Measurements from ENCODE around the gene PICALM. TPM values are rescaled to one million over a fixed set of nuclear protein-coding genes. Genes with fewer than 3 reads are reported as not detected.
"Not testable (repeated sequence)": the region's sequence is repeated elsewhere in the genome, so short reads cannot be mapped to it uniquely, and the experiment has no call there.

Gene PICALM
- total RNA-seq, 2 experiments from 2014 or later: 110 to 115 TPM

DNA sequence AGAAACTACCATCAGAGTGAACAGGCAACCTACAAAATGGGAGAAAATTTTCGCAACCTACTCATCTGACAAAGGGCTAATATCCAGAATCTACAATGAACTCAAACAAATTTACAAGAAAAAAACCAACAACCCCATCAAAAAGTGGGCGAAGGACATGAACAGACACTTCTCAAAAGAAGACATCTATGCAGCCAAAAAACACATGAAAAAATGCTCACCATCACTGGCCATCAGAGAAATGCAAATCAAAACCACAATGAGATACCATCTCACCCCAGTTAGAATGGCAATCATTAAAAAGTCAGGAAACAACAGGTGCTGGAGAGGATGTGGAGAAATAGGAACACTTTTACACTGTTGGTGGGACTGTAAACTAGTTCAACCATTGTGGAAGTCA lies 36.7 kb upstream of the PICALM start:
- DNase-seq; H3K27ac Mint-ChIP-seq; POLR2A ChIA-PET; H3K36me3 Mint-ChIP-seq (ENCODE audit: low read depth); H3K9me3 Mint-ChIP-seq (ENCODE audit: insufficient read depth); H3K27me3 Mint-ChIP-seq (ENCODE audit: low read depth); ATAC-seq; CTCF ChIA-PET; H3K4me3 Mint-ChIP-seq; H3K4me1 Mint-ChIP-seq (ENCODE audit: low read depth): not testable (repeated sequence)

DNA sequence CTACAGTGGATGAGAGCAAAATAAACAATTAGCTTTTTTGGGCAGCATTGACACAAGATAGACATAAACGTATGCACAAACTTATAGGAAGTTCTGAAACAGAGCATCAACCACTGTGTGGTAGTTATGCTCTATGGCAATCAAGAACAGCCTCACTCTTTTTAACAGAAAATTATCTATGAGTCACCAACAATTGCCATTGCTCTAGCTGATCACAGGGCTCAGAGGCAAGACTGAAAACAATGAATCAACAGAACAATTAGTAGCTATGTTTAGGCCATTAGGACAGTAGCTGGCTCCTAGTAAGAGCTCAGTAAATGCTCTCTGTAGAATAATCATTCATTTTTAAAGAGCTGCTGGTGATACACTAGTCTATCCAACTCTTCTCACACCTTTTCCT lies 34.9 kb upstream of the PICALM start:
- ChIA-PET CTCF (interaction anchor here (1.4 to 1.5 kb wide), 2 partner anchors 36 to 90 kb away, joined by 4 read pairs; no protein-coding TSS in a partner anchor), POLR2A (no interaction called here)
- no peak for DNase-seq
- Mint-ChIP-seq H3K4me3 (no peak overlapping the region), H3K27ac (no peak overlapping the region), H3K36me3 (ENCODE audit: low read depth) (peaks cover 2% of the 10 kb centered on the region), H3K27me3 (ENCODE audit: low read depth) (peaks cover 5% of the 10 kb centered on the region), H3K4me1 (ENCODE audit: low read depth) (peaks cover 3% of the 10 kb centered on the region), H3K9me3 (ENCODE audit: insufficient read depth) (peaks cover 3% of the 10 kb centered on the region)
- no peak for ATAC-seq

DNA sequence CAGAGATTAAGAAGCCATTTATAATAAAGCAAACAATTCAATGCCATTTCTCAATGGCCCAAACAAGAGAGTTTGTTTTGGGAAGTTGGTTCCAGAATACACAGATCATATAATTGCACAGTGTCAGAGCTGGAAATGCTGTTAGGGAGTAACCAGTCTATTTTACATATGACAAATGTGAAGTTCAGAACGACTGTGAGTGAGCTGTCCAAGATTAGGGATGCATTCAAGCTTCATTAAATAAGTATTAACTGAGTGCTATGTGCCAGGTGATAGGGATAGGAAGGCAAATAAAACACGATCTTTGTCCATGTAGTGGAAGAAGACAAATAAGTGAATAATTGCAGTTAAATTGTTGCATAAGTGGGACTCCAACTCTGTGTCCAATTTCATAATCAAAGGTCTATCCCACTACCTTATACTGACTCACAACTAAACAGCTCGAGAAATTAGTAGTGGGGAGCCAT lies 33.1 kb upstream of the PICALM start:
- H3K4me1 Mint-ChIP-seq (ENCODE audit: low read depth): no peaks in the 10 kb centered on the region
- ATAC-seq (no peak), DNase-seq (no peak)
- CTCF ChIA-PET: interaction anchor here (1.4 to 1.9 kb wide), 2 partner anchors 60 to 92 kb away, joined by 3 to 4 read pairs; no protein-coding TSS in a partner anchor
- POLR2A ChIA-PET: no interaction called here
- H3K27me3 Mint-ChIP-seq (ENCODE audit: low read depth): peaks cover 2% of the 10 kb centered on the region
- H3K9me3 Mint-ChIP-seq (ENCODE audit: insufficient read depth): peaks cover 3% of the 10 kb centered on the region
- H3K4me3 Mint-ChIP-seq: no peak overlapping the region
- H3K36me3 Mint-ChIP-seq (ENCODE audit: low read depth): peaks cover 2% of the 10 kb centered on the region
- no peak overlapping the region for H3K27ac Mint-ChIP-seq

DNA sequence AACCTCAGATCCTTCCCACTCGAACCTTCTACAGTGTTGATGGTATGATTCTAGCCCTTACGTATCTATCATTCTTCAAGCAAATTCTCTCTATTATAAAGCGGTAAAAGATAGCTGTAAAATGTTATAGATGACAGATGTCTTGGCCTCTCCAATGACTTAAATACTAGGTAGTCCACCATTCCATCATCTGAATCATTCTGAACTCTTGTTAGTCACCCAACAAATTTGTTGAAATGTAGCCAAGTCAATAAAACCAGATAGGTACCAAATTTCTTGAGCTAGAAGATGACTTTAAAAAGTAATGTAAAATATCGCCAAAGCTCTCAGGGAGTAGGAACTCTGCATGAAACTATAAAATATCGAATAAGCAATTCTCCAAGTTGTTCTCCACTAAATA lies 32.6 kb upstream of the PICALM start:
- POLR2A ChIA-PET: no interaction called here
- Mint-ChIP-seq H3K27me3 (ENCODE audit: low read depth) (peaks cover 2% of the 10 kb centered on the region), H3K27ac (no peak overlapping the region), H3K4me3 (no peak overlapping the region), H3K36me3 (ENCODE audit: low read depth) (peaks cover 2% of the 10 kb centered on the region), H3K9me3 (ENCODE audit: insufficient read depth) (peaks cover 3% of the 10 kb centered on the region), H3K4me1 (ENCODE audit: low read depth) (no peaks in the 10 kb centered on the region)
- DNase-seq (no peak), ATAC-seq (no peak)
- CTCF ChIA-PET: interaction anchor here (1.4 to 1.9 kb wide), 2 partner anchors 59 to 92 kb away, joined by 3 to 4 read pairs; no protein-coding TSS in a partner anchor

DNA sequence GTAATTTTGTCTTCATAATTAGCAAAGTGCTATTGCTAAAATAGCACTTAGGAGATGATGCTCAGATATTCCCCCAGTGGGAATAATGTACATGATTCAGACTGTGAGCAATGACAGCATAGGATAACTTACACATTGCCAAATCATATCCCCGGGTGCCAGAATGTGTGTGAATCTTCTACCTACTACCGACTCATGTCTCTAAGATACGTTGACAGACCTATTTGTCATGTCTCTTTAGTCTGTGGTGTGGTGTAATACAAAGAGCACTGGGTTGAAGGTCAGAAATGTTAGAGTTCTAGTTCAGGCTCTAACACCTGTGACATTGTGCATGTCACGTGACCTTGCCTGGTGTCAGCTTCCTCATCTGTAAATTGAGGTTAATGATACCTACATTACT lies 31.0 kb upstream of the PICALM start:
- peaks cover 2% of the 10 kb centered on the region for H3K36me3 Mint-ChIP-seq (ENCODE audit: low read depth)
- no peaks in the 10 kb centered on the region for H3K4me1 Mint-ChIP-seq (ENCODE audit: low read depth)
- peaks cover 3% of the 10 kb centered on the region for H3K9me3 Mint-ChIP-seq (ENCODE audit: insufficient read depth)
- ATAC-seq (no peak), DNase-seq (no peak)
- H3K27ac Mint-ChIP-seq: no peak overlapping the region
- no peak overlapping the region for H3K4me3 Mint-ChIP-seq
- peaks cover 2% of the 10 kb centered on the region for H3K27me3 Mint-ChIP-seq (ENCODE audit: low read depth)
- POLR2A ChIA-PET: no interaction called here
- CTCF ChIA-PET: no interaction called here

DNA sequence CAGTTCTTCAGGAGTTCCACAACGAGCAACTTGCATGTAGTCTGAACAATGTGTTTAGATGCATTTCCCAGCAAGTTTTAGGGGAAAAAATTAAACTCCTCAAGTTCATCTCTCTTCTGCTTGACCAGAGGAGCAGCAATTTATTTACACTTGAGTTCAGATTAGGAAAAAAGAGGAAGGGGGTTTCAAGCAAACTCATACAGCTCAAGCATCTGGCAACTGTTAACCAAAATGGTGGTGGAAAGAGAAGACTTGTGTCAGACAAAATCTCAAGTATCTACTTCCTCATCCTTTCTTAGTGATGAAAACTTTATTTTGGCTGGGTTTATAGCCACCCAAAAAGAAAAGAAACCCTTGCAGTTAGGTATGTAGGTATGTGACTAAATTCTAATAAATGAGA lies 29.1 kb upstream of the PICALM start:
- ATAC-seq (no peak), DNase-seq (no peak)
- H3K36me3 Mint-ChIP-seq (ENCODE audit: low read depth): peaks cover 2% of the 10 kb centered on the region
- no peak overlapping the region for H3K4me3 Mint-ChIP-seq
- peaks cover 2% of the 10 kb centered on the region for H3K27me3 Mint-ChIP-seq (ENCODE audit: low read depth)
- peaks cover 3% of the 10 kb centered on the region for H3K9me3 Mint-ChIP-seq (ENCODE audit: insufficient read depth)
- ChIA-PET CTCF (no interaction called here), POLR2A (no interaction called here)
- H3K27ac Mint-ChIP-seq: no peak overlapping the region
- no peaks in the 10 kb centered on the region for H3K4me1 Mint-ChIP-seq (ENCODE audit: low read depth)

DNA sequence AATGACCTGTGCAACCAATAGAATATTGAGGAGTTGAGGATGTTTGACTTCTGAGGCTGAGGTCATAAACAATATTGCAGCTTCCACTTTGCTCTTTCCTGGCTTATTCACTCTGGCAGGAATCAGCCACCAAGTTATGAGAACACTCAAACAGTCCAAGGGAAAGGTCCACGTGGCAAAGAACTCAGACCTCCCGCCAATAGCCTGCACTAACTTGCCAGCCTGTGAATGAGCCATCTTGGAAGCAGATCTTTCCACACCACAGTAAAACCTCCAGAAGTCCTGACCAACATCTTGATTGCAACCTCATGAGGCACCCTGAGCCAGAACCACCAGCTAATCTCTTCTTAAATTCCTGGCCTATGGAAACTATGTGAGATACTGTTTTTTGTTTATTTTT lies 22.7 kb upstream of the PICALM start:
- Mint-ChIP-seq H3K27me3 (ENCODE audit: low read depth) (peaks cover 4% of the 10 kb centered on the region), H3K4me1 (ENCODE audit: low read depth) (no peaks in the 10 kb centered on the region), H3K36me3 (ENCODE audit: low read depth) (no peaks in the 10 kb centered on the region), H3K4me3 (no peak overlapping the region), H3K9me3 (ENCODE audit: insufficient read depth) (no peaks in the 10 kb centered on the region), H3K27ac (no peak overlapping the region)
- ChIA-PET POLR2A (no interaction called here), CTCF (no interaction called here)
- DNase-seq: no peak
- no peak for ATAC-seq

DNA sequence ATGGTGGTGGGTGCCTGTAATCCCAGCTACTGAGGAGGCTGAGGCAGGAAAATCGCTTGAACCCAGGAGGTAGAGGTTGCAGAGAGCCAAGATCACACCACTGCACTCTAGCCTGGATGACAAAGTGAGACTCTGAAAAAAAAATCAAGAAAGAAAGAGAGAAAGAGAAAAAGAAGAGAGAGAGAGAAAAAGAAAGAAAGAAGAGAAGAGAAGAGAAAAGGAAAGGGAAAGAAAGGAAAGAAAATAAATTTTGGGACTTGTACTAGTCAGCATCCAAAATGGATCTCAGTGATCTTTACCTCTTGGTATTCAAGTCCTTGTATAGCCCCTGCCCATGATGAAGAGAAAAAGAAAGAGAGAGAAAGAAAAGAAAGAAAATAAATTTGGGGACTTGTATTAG lies 22.2 kb upstream of the PICALM start:
- H3K27me3 Mint-ChIP-seq (ENCODE audit: low read depth): peaks cover 4% of the 10 kb centered on the region
- H3K9me3 Mint-ChIP-seq (ENCODE audit: insufficient read depth): no peaks in the 10 kb centered on the region
- CTCF ChIA-PET: no interaction called here
- POLR2A ChIA-PET: no interaction called here
- H3K36me3 Mint-ChIP-seq (ENCODE audit: low read depth): no peaks in the 10 kb centered on the region
- H3K27ac Mint-ChIP-seq: no peak overlapping the region
- H3K4me3 Mint-ChIP-seq: no peak overlapping the region
- no peak for ATAC-seq
- no peaks in the 10 kb centered on the region for H3K4me1 Mint-ChIP-seq (ENCODE audit: low read depth)
- DNase-seq: no peak

DNA sequence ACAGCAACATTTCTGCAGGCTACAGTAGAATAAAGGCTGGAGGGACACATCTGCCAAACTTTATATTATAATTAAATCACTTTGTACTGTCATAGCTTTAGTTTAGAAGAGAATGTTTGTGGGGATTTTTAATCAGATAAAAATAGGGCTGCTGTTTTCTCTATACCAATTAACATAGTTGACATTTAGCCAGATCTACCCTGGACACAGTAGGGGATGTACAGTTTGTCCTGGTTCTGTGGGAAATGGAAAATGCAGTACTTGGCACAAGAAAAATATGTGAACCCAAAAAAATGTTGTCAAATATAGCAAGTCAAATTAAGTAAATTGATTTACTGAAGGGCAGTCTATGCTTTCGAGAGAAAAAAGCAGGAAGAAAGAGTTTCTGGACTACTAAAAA lies 20.8 kb upstream of the PICALM start:
- Mint-ChIP-seq H3K27ac (no peak overlapping the region), H3K4me3 (no peak overlapping the region), H3K4me1 (ENCODE audit: low read depth) (no peaks in the 10 kb centered on the region), H3K36me3 (ENCODE audit: low read depth) (no peaks in the 10 kb centered on the region), H3K9me3 (ENCODE audit: insufficient read depth) (no peaks in the 10 kb centered on the region), H3K27me3 (ENCODE audit: low read depth) (peaks cover 4% of the 10 kb centered on the region)
- ATAC-seq: no peak
- ChIA-PET POLR2A (no interaction called here), CTCF (interaction anchor here (1.8 kb wide), 1 partner anchor 104 kb away, joined by 6 read pairs; no protein-coding TSS in a partner anchor)
- no peak for DNase-seq

DNA sequence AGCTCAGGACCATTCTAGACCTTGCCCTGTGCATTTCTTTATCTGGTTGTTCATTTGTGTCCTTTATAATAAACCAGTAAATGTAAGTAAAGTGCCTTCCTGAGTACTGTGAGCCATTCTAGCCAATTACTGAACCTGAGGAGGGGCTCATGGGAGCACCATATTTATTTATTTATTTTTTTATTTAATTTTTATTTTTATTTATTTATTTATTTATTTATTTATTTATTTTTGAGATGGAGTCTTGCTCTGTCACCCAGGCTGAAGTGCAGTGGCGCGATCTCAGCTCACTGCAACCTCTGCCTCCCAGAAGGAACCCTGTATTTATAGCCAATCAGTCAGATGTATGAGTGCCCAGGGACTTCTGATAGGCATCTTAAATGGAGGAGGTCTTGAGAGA lies 18.8 kb upstream of the PICALM start:
- ATAC-seq; H3K9me3 Mint-ChIP-seq (ENCODE audit: insufficient read depth); POLR2A ChIA-PET; DNase-seq; H3K27me3 Mint-ChIP-seq (ENCODE audit: low read depth); H3K4me3 Mint-ChIP-seq; H3K27ac Mint-ChIP-seq; H3K36me3 Mint-ChIP-seq (ENCODE audit: low read depth); H3K4me1 Mint-ChIP-seq (ENCODE audit: low read depth): not testable (repeated sequence)
- CTCF ChIA-PET: interaction anchor here (1.7 kb wide), 1 partner anchor 105 kb away, joined by 4 read pairs; no protein-coding TSS in a partner anchor

DNA sequence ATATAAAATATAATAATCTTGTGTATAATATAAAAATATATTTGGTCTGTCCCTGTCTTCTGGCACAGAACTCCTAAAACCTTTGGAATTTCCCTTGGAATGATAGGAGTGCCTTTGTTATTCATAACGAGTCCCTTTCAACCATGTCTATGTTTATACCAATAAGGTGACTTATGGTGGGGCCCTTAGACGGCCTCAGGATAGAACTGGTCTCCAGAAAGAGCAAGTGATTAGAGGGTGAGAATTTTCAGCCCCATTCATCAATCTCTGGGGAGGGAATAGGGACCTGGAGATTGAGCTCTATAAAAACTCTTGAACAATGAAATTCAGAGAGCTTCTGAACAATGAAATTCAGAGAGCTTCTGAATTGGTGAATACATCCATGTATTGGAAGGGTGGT lies 18.4 kb upstream of the PICALM start:
- H3K36me3 Mint-ChIP-seq (ENCODE audit: low read depth): no peaks in the 10 kb centered on the region
- no peaks in the 10 kb centered on the region for H3K9me3 Mint-ChIP-seq (ENCODE audit: insufficient read depth)
- ATAC-seq (no peak), DNase-seq (no peak)
- no peak overlapping the region for H3K27ac Mint-ChIP-seq
- ChIA-PET CTCF (interaction anchor here (1.7 kb wide), 1 partner anchor 105 kb away, joined by 4 read pairs; no protein-coding TSS in a partner anchor), POLR2A (no interaction called here)
- H3K4me3 Mint-ChIP-seq: no peak overlapping the region
- H3K4me1 Mint-ChIP-seq (ENCODE audit: low read depth): no peaks in the 10 kb centered on the region
- H3K27me3 Mint-ChIP-seq (ENCODE audit: low read depth): peaks cover 6% of the 10 kb centered on the region

DNA sequence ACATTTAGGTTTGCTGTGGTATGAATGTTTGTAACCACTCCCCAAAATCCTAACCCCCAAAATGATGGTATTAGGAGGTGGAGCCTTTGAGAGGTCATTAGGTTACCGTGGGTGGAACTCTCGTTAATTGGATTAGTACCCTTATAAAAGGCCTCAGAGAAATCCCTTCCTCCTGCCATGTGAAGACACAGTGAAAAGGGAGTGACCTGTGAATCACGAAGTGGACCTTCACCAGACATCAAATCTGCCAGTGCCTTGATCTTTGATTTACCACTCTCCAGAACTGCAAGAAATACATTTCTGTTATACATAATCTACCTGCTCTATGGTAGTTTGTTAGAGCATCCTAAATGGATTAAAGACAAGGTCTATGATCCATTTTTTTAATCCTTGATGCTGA lies 12.6 kb upstream of the PICALM start:
- Mint-ChIP-seq H3K9me3 (ENCODE audit: insufficient read depth) (no peaks in the 10 kb centered on the region), H3K27me3 (ENCODE audit: low read depth) (peaks cover 13% of the 10 kb centered on the region), H3K36me3 (ENCODE audit: low read depth) (no peaks in the 10 kb centered on the region), H3K4me3 (no peak overlapping the region), H3K27ac (no peak overlapping the region), H3K4me1 (ENCODE audit: low read depth) (no peaks in the 10 kb centered on the region)
- CTCF ChIA-PET: interaction anchor here (1.8 to 1.9 kb wide), 2 partner anchors 12 to 39 kb away, joined by 4 to 5 read pairs; no protein-coding TSS in a partner anchor
- DNase-seq (no peak), ATAC-seq (no peak)
- POLR2A ChIA-PET: no interaction called here

DNA sequence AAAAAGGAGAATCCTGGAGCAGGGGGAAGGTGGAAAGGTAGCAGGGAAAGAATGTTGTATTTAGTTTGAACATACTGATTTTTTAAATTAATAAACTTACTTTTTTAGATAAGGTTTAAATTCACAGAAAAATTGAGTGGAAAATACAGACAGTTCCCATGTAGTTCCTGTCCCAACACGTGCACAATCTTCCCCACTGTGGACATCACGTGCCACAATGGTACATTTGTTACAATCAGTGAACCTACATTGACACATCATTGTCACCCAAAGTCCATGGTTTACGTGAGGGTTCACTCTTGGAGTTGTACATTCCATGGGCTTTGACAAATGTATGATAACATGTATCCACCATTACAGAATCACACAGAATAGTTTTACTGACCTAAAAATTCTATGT lies 10.5 kb upstream of the PICALM start:
- no peaks in the 10 kb centered on the region for H3K9me3 Mint-ChIP-seq (ENCODE audit: insufficient read depth)
- no peaks in the 10 kb centered on the region for H3K4me1 Mint-ChIP-seq (ENCODE audit: low read depth)
- H3K4me3 Mint-ChIP-seq: no peak overlapping the region
- ChIA-PET POLR2A (no interaction called here), CTCF (no interaction called here)
- no peak overlapping the region for H3K27ac Mint-ChIP-seq
- H3K36me3 Mint-ChIP-seq (ENCODE audit: low read depth): no peaks in the 10 kb centered on the region
- ATAC-seq (no peak), DNase-seq (no peak)
- peaks cover 13% of the 10 kb centered on the region for H3K27me3 Mint-ChIP-seq (ENCODE audit: low read depth)

All from activated CD8-positive, alpha-beta T cell treated with anti-CD3 and anti-CD28 coated beads, Interleukin-2, amount 10 ng/mL, durations not matched to agents 7 days and 5 days (primary cell).